ENCODE results near the gene ARHGAP10.

Gene ARHGAP10

DNA sequence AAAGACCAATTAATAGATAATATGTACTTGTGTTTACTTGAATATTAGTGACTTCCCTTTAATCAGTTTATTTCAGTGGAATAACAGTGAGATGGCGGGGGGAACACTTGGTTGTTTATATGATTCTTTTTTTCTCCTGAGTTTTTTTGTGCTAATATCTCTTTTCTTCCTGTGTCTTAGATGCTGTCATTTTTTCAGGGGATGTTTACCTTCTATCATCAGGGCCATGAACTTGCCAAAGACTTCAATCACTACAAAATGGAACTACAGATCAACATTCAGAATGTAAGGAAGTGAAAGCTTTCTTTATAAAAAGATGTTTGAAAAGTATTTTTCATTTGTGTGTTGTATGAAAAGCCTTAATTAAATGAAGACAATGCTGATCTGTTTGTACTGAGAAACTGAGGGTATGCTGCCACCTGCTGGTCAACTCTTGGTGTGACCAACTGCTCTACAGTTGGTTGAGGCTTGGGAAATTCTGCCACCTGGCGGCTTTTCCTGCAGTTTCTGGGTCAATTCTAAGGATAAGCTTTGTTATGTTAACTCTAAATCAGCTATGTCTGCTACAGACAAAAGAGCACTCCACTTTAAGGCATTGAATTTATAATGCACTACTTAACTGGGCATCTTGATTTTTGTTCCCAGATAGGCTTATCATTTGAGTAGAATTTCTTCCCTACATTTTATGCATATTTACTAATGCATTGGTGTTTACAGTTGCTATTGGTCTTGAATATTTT, 134.8 kb downstream of the ARHGAP10 start:
- Histone ChIP-seq H3K9me2 (replicated peaks; ENCODE audit: control insufficient read depth, low read length) (no peaks in the 10 kb centered on the region), H3K4me2 (ENCODE audit: low read length) (no peak overlapping the region), H3K4me1 (ENCODE audit: control insufficient read depth, low read length) (no peaks in the 10 kb centered on the region), H4K20me1 (ENCODE audit: control insufficient read depth, insufficient read depth, low read depth, low read length) (no peaks in the 10 kb centered on the region), H3K36me3 (ENCODE audit: control insufficient read depth, low read length) (no peaks in the 10 kb centered on the region), H3K27me3 (ENCODE audit: control insufficient read depth, low read length) (no peaks in the 10 kb centered on the region), H3K27ac (ENCODE audit: low read depth, low read length) (no peak overlapping the region), H3F3A (ENCODE audit: control insufficient read depth, insufficient read depth) (no peaks in the 10 kb centered on the region), H3K79me2 (ENCODE audit: control insufficient read depth, low read length) (no peaks in the 10 kb centered on the region), H3K4me3 (ENCODE audit: low read length) (no peak overlapping the region), H3K9me3 (ENCODE audit: control insufficient read depth, insufficient read depth, low read length) (no peaks in the 10 kb centered on the region)
- TF ChIP-seq EZH2phosphoT487 (IDR thresholded peaks at IDR 0.05; ENCODE audit: borderline replicate concordance, low read length) = no peak
- TF ChIP-seq, protein P1, sequence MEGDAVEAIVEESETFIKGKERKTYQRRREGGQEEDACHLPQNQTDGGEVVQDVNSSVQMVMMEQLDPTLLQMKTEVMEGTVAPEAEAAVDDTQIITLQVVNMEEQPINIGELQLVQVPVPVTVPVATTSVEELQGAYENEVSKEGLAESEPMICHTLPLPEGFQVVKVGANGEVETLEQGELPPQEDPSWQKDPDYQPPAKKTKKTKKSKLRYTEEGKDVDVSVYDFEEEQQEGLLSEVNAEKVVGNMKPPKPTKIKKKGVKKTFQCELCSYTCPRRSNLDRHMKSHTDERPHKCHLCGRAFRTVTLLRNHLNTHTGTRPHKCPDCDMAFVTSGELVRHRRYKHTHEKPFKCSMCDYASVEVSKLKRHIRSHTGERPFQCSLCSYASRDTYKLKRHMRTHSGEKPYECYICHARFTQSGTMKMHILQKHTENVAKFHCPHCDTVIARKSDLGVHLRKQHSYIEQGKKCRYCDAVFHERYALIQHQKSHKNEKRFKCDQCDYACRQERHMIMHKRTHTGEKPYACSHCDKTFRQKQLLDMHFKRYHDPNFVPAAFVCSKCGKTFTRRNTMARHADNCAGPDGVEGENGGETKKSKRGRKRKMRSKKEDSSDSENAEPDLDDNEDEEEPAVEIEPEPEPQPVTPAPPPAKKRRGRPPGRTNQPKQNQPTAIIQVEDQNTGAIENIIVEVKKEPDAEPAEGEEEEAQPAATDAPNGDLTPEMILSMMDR (IDR thresholded peaks at IDR 0.05; ENCODE audit: low read depth, low read length, poor library complexity, severe bottlenecking) = peak; percentile 98

GRCh38 chr4:147874109-147874508, 142.2 kb downstream of the ARHGAP10 start:
- Histone ChIP-seq H3F3A (ENCODE audit: control insufficient read depth, insufficient read depth) (no peaks in the 10 kb centered on the region), H3K4me2 (ENCODE audit: low read length) (no peak overlapping the region), H3K9me2 (replicated peaks; ENCODE audit: control insufficient read depth, low read length) (no peaks in the 10 kb centered on the region), H3K27ac (ENCODE audit: low read depth, low read length) (no peak overlapping the region), H3K4me1 (ENCODE audit: control insufficient read depth, low read length) (no peaks in the 10 kb centered on the region), H3K27me3 (ENCODE audit: control insufficient read depth, low read length) (no peaks in the 10 kb centered on the region), H4K20me1 (ENCODE audit: control insufficient read depth, insufficient read depth, low read depth, low read length) (no peaks in the 10 kb centered on the region), H3K9me3 (ENCODE audit: control insufficient read depth, insufficient read depth, low read length) (no peaks in the 10 kb centered on the region), H3K36me3 (ENCODE audit: control insufficient read depth, low read length) (no peaks in the 10 kb centered on the region), H3K79me2 (ENCODE audit: control insufficient read depth, low read length) (no peaks in the 10 kb centered on the region), H3K4me3 (ENCODE audit: low read length) (no peak overlapping the region)
- TF ChIP-seq, protein P1 (IDR thresholded peaks at IDR 0.05; ENCODE audit: low read depth, low read length, poor library complexity, severe bottlenecking) = no peak
- no peak for TF ChIP-seq EZH2phosphoT487 (IDR thresholded peaks at IDR 0.05; ENCODE audit: borderline replicate concordance, low read length)

DNA sequence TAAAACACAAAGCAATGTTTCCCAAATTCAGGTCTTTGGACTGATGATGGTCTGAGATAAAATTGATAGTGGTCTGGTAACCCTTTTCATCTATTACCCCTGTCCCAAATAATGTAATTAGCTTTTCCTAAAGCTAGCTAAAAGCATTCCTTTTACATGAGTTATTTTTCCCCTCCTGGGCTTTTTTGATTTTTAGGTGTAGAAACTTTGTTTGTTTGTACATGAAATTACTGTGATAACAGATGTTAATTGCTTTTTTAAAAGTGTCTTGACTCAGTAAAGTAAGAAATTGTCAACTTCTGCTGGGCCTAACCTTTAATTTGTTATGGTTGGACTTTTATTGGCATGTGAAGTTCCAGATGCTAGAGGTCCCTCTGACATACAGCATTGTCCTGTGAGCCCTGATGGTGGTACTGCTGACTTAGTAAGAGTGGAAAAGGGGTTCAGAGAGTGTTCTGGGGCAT, 145.5 kb downstream of the ARHGAP10 start:
- H3K4me3 ChIP-seq (ENCODE audit: low read length) = no peak overlapping the region
- no peaks in the 10 kb centered on the region for H3K9me2 ChIP-seq (replicated peaks; ENCODE audit: control insufficient read depth, low read length)
- no peaks in the 10 kb centered on the region for H4K20me1 ChIP-seq (ENCODE audit: control insufficient read depth, insufficient read depth, low read depth, low read length)
- no peaks in the 10 kb centered on the region for H3F3A ChIP-seq (ENCODE audit: control insufficient read depth, insufficient read depth)
- no peaks in the 10 kb centered on the region for H3K9me3 ChIP-seq (ENCODE audit: control insufficient read depth, insufficient read depth, low read length)
- H3K36me3 ChIP-seq (ENCODE audit: control insufficient read depth, low read length) = no peaks in the 10 kb centered on the region
- no peaks in the 10 kb centered on the region for H3K27me3 ChIP-seq (ENCODE audit: control insufficient read depth, low read length)
- no peak overlapping the region for H3K27ac ChIP-seq (ENCODE audit: low read depth, low read length)
- no peaks in the 10 kb centered on the region for H3K79me2 ChIP-seq (ENCODE audit: control insufficient read depth, low read length)
- H3K4me1 ChIP-seq (ENCODE audit: control insufficient read depth, low read length) = no peaks in the 10 kb centered on the region
- TF ChIP-seq EZH2phosphoT487 (IDR thresholded peaks at IDR 0.05; ENCODE audit: borderline replicate concordance, low read length) = no peak
- TF ChIP-seq, protein P1 (IDR thresholded peaks at IDR 0.05; ENCODE audit: low read depth, low read length, poor library complexity, severe bottlenecking) = no peak
- no peak overlapping the region for H3K4me2 ChIP-seq (ENCODE audit: low read length)
